Esophagus squamous epithelium (tissue), 4 donors: ENCODE data around the gene HEY2.

ENCODE experiments used
- POLR2A ChIP-seq, 4 donors: fragments of 450-650 bp; IDR thresholded peaks; one replicate each; pipeline ENCODE4 v1.6.1; 2017; ENCODE audit warnings: antibody characterized with exemption in 4 of 4, mild to moderate bottlenecking in 4 of 4, moderate library complexity in 3 of 4
- TF ChIP-seq, protein P1 (sequence below), 6 experiments: fragments of 450-650 bp in 4 of 6; fragments of 200-600 bp in 2 of 6; sonication (generic) in 2 of 6; IDR thresholded peaks; one replicate each; pipeline ENCODE4 v1.5.1; 2016 to 2019; ENCODE audit warnings: antibody characterized with exemption in 6 of 6, mild to moderate bottlenecking in 4 of 6, moderate library complexity in 4 of 6

DNA sequence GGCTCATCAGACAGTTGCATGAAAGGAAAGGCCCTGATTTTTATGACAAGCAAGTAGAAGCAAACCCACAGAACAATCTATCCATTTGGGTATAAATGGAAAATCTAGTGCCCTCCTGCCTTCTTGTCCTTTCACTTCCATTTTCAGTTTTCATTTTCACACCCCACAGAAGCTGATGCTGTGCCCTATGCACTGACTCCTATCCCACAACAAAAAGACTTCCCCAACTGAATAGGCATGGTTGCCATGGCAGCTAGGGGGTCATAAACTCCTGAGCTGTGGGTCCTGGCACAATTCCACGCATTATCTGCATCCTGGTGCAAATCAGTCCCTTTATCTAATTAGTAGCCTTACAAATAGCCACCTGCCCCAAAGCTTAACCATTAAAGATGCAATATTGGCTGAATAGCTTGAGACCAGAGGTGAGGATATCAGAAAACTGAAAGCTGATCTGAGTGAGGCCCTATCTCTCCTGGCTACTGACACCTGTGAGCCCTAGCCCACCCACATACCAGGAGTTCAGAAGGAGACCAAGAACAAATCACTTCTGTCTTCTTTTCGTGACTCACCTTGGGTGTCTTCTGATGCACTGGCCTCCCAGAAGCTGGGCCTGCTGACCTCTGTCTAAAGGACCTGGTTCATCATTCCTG, 34.9 kb upstream of the HEY2 start:
- TF ChIP-seq, protein P1, sequence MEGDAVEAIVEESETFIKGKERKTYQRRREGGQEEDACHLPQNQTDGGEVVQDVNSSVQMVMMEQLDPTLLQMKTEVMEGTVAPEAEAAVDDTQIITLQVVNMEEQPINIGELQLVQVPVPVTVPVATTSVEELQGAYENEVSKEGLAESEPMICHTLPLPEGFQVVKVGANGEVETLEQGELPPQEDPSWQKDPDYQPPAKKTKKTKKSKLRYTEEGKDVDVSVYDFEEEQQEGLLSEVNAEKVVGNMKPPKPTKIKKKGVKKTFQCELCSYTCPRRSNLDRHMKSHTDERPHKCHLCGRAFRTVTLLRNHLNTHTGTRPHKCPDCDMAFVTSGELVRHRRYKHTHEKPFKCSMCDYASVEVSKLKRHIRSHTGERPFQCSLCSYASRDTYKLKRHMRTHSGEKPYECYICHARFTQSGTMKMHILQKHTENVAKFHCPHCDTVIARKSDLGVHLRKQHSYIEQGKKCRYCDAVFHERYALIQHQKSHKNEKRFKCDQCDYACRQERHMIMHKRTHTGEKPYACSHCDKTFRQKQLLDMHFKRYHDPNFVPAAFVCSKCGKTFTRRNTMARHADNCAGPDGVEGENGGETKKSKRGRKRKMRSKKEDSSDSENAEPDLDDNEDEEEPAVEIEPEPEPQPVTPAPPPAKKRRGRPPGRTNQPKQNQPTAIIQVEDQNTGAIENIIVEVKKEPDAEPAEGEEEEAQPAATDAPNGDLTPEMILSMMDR (IDR thresholded peaks at IDR 0.05): no peak
- TF ChIP-seq POLR2A (IDR thresholded peaks at IDR 0.05): no peak
